ENCODE measurements around the gene ARF4.

The ARF4 gene

GRCh38 chr3:57577801-57578200 lies 19.3 kb downstream of the ARF4 start:
- no peak for DNase-seq (ENCODE audit: low spot score)

GRCh38 chr3:57575966-57576626 lies 21.0 kb downstream of the ARF4 start:
- DNase-seq (ENCODE audit: low spot score), result no peak

GRCh38 chr3:57572096-57572495 lies 25.0 kb downstream of the ARF4 start:
- DNase-seq (ENCODE audit: low spot score), result no peak

GRCh38 chr3:57570878-57571277 lies 26.3 kb downstream of the ARF4 start:
- no peak for DNase-seq (ENCODE audit: low spot score)

- no peak for DNase-seq (ENCODE audit: low spot score)
These were observed 27.2 kb downstream of the ARF4 start for GRCh38 chr3:57569859-57570450.

- no peak for DNase-seq (ENCODE audit: low spot score)
These were observed 37.6 kb downstream of the ARF4 start for GRCh38 chr3:57559526-57559925.

- peak; percentile 34 for DNase-seq (ENCODE audit: low spot score)
These were observed 40.0 kb downstream of the ARF4 start for GRCh38 chr3:57557085-57557537.

GRCh38 chr3:57556459-57557084 lies 40.6 kb downstream of the ARF4 start:
- DNase-seq (ENCODE audit: low spot score), result peak; percentile 20

GRCh38 chr3:57555738-57556458 lies 41.2 kb downstream of the ARF4 start, which contains the start of gene PDE12:
Gene PDE12, plus strand, starts transcription at chr3:57556274. Its CDS starts 106 bp downstream, at chr3:57556380.
- peak; percentile 95 for DNase-seq (ENCODE audit: low spot score)

GRCh38 chr3:57555306-57555705 lies 41.8 kb downstream of the ARF4 start:
- no peak for DNase-seq (ENCODE audit: low spot score)

GRCh38 chr3:57546616-57547015 lies 50.5 kb downstream of the ARF4 start:
- no peak for DNase-seq (ENCODE audit: low spot score)

GRCh38 chr3:57545636-57546268 lies 51.4 kb downstream of the ARF4 start:
- DNase-seq (ENCODE audit: low spot score), result peak; percentile 31

- peak; percentile 18 for DNase-seq (ENCODE audit: low spot score)
These were observed 52.7 kb downstream of the ARF4 start, which contains the start of gene DNAH12 for GRCh38 chr3:57544181-57545125. Gene DNAH12, minus strand, starts transcription at chr3:57544344. Its CDS starts 1,474 bp downstream, at chr3:57542870.

- no peak for DNase-seq (ENCODE audit: low spot score)
These were observed 58.7 kb downstream of the ARF4 start for GRCh38 chr3:57538465-57538864.

- DNase-seq (ENCODE audit: low spot score), result no peak
These were observed 67.0 kb downstream of the ARF4 start for GRCh38 chr3:57530071-57530608.

Data from COLO829 (cell line).